H1 (cell line): ENCODE results near the gene IFT122. TPM values are rescaled to one million over a fixed set of nuclear protein-coding genes. Genes with fewer than 3 reads are reported as not detected.

ENCODE experiments used
- EZH2 ChIP-seq: fragments of 200-600 bp; sonication (generic); IDR thresholded peaks from 2 replicates; pipeline ENCODE4 v1.7.1; 2012; ENCODE audit warnings: low read depth, mild to moderate bottlenecking, moderate library complexity, low read length, inconsistent platforms; ENCODE audit not compliant: severe bottlenecking
- HDAC6 ChIP-seq: IDR thresholded peaks from one replicate; pipeline ENCODE4 v1.7.1; 2012; ENCODE audit warnings: low read depth, mild to moderate bottlenecking, inconsistent platforms, low read length, moderate library complexity
- KDM1A ChIP-seq: fragments of 200-600, 300-600 bp; sonication (generic); IDR thresholded peaks from 2 replicates; pipeline ENCODE4 v1.7.1; 2016; ENCODE audit warnings: mild to moderate bottlenecking, low read length, borderline replicate concordance
- SP4 ChIP-seq: IDR thresholded peaks from 2 replicates; pipeline ENCODE4 v1.6.1; 2012; ENCODE audit warnings: low read length, inconsistent platforms
- ZNF274 ChIP-seq: IDR thresholded peaks from 2 replicates; pipeline ENCODE4 v1.7.0; 2012; ENCODE audit warnings: low read length, borderline replicate concordance; ENCODE audit errors: extremely low read depth
- polyA plus RNA-seq, 7 experiments: library from polyadenylated mRNA; depleted of rRNA in 3 of 7; stranded (reverse) in 5 of 7; unstranded in 2 of 7; fragments of >200 nt in 5 of 7; fragments of 200-250 nt in 2 of 7; gene quantifications; 1 replicate in 5 of 7; 2 replicates in 1 of 7; 4 replicates in 1 of 7; pipeline versions ENCODE4 v1.2.1 to v1.2.3, GENCODE V29; 2011 to 2013; ENCODE audit warnings: missing spikeins in 2 of 7, mixed read lengths in 2 of 7
- total RNA-seq: library from RNA; stranded (reverse); fragmentation: NEBNext Ultra II Directional; extraction: Animal tissue kit (Norgen Biotek cat#: 25700); gene quantifications from 2 replicates; pipeline ENCODE4 v1.2.1, GENCODE V29; 2021

The IFT122 gene
- total and polyA plus RNA-seq, 2 of the 8 experiments (the other 6 are each of a cell fraction or from before 2014, with no cell fraction given): 23.7 to 25.1 TPM

DNA sequence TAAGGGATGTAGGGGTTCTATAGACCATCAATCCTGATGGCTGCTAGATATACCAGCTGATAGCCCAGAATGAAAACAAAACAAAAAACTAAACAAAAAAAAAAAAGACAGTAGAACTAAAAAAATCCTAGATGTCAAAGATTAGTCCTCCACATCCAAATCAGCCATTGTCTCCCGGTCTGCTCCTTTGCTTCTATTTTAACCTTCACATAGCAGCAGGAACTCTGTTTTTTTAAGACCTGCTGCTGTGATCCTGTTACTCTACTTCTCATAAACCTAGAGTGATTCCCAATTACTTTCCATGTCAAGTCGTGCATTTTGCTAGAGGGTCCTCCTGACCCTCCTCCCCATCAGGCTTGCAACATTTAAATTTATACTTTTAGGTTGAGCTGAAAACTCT, 2.5 kb downstream of the IFT122 start (continued):
- no peak for TF ChIP-seq KDM1A
- TF ChIP-seq ZNF274: no peak
- TF ChIP-seq HDAC6: no peak
- TF ChIP-seq EZH2: no peak
- no peak for TF ChIP-seq SP4
- TF ChIP-seq, all 59 proteins: peak for 0
